Activated T-helper 2 cell treated with anti-CD3 and anti-CD28 coated beads, Interferon-gamma antibody, Interleukin-2, Interleukin-4, amounts not matched to agents 10 μg/mL and 5 μg/mL and 100 μg/mL, durations not matched to agents 14 hours and 24 hours and 36 hours (primary cell): ENCODE data around the gene NDUFS2. TPM values are rescaled to one million over a fixed set of nuclear protein-coding genes. Genes with fewer than 3 reads are reported as not detected.

Experiments used
- DNase-seq: peaks from one replicate; pipeline ENCODE4 v3.0.0; 2021; ENCODE audit warnings: low spot score
- H3K27ac Mint-ChIP-seq: one replicate; pipeline ENCODE4 v1.8.0; 2021; ENCODE audit warnings: mixed read lengths
- H3K27me3 Mint-ChIP-seq: one replicate; pipeline ENCODE4 v1.8.0; 2021; ENCODE audit warnings: low read depth, mixed read lengths
- H3K36me3 Mint-ChIP-seq: one replicate; pipeline ENCODE4 v1.8.0; 2021; ENCODE audit warnings: low read depth, mixed read lengths
- H3K4me1 Mint-ChIP-seq: one replicate; pipeline ENCODE4 v1.8.0; 2021; ENCODE audit warnings: low read depth, mixed read lengths
- H3K4me3 Mint-ChIP-seq: one replicate; pipeline ENCODE4 v1.8.0; 2021; ENCODE audit warnings: low read depth, mild to moderate bottlenecking, moderate library complexity, mixed read lengths
- H3K9me3 Mint-ChIP-seq: one replicate; pipeline ENCODE4 v1.8.0; 2021; ENCODE audit warnings: mixed read lengths
- intact Hi-C: fragments of 100-400 bp; cut with micrococcal nuclease; formaldehyde crosslinking; loops from one replicate; pipeline ENCODE4 v1.15.1; 2023
- total RNA-seq: library from RNA; stranded (reverse); gene quantifications from 2 replicates; pipeline ENCODE4 v1.2.3, GENCODE V29; 2022

The NDUFS2 gene
- total RNA-seq, 1 donor from 2014 or later, result 79.0 TPM

DNA sequence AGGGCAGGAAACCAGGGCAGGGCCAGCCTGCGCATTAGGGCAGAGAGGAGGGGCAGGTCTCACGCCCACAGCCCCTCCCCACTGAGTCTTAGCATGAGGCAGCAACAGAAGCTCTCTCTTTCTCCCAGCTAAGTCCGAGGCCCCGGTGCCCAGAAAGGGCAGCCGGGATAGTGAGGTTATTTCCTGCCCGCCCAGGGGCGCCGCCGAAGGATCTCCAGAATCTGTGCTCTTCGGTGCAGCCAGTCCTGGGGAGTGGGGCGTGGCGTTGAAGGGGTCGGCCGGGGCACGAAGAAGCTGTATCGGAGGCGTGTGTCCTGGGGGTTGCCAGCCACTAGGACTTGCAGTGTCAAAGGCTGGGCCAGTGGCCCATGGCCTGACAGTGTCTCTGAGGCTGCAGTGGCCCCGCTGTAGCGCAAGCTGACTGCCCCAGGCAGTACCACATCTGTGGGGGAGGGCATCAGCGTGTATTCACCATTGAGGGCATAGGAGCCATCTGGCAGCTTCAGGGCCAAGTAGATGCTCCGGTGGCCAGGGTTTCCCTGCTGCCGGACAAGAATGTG lies 11.1 kb upstream of the NDUFS2 start:
- Mint-ChIP-seq H3K36me3 (no peaks in the 10 kb centered on the region), H3K27me3 (no peaks in the 10 kb centered on the region), H3K4me3 (no peak overlapping the region), H3K4me1 (peaks cover 26% of the 10 kb centered on the region), H3K27ac (no peak overlapping the region), H3K9me3 (no peaks in the 10 kb centered on the region)
- DNase-seq, result no peak
- intact Hi-C loops, result loop anchor here (5.0 kb wide), 1 partner anchor 191 kb away; no protein-coding TSS in a partner anchor

- H3K27ac Mint-ChIP-seq, result no peak overlapping the region
- H3K27me3 Mint-ChIP-seq, result no peaks in the 10 kb centered on the region
- peaks cover 20% of the 10 kb centered on the region for H3K4me1 Mint-ChIP-seq
- no peak for DNase-seq
- H3K4me3 Mint-ChIP-seq, result no peak overlapping the region
- intact Hi-C loops, result loop anchor here (5.0 kb wide), 1 partner anchor 190 kb away; no protein-coding TSS in a partner anchor
- H3K36me3 Mint-ChIP-seq, result no peaks in the 10 kb centered on the region
- no peaks in the 10 kb centered on the region for H3K9me3 Mint-ChIP-seq
These were observed 10.2 kb upstream of the NDUFS2 start for GRCh38 chr1:161191971-161192370.

GRCh38 chr1:161192476-161193465 lies 9.4 kb upstream of the NDUFS2 start:
- no peaks in the 10 kb centered on the region for H3K9me3 Mint-ChIP-seq
- no peaks in the 10 kb centered on the region for H3K36me3 Mint-ChIP-seq
- H3K4me3 Mint-ChIP-seq, result no peak overlapping the region
- DNase-seq, result peak; percentile 63
- H3K27ac Mint-ChIP-seq, result peak overlapping the region; percentile 74
- H3K27me3 Mint-ChIP-seq, result no peaks in the 10 kb centered on the region
- peaks cover 17% of the 10 kb centered on the region for H3K4me1 Mint-ChIP-seq
- intact Hi-C loops, result loop anchor here (5.0 kb wide), 1 partner anchor 190 kb away; no protein-coding TSS in a partner anchor

- peaks cover 15% of the 10 kb centered on the region for H3K4me1 Mint-ChIP-seq
- intact Hi-C loops, result loop anchor here (5.0 kb wide), 1 partner anchor 189 kb away; no protein-coding TSS in a partner anchor
- no peaks in the 10 kb centered on the region for H3K36me3 Mint-ChIP-seq
- H3K27ac Mint-ChIP-seq, result no peak overlapping the region
- DNase-seq, result no peak
- no peaks in the 10 kb centered on the region for H3K27me3 Mint-ChIP-seq
- no peak overlapping the region for H3K4me3 Mint-ChIP-seq
- H3K9me3 Mint-ChIP-seq, result no peaks in the 10 kb centered on the region
These were observed 8.5 kb upstream of the NDUFS2 start for GRCh38 chr1:161193561-161194235.

- Mint-ChIP-seq H3K27ac (no peak overlapping the region), H3K9me3 (no peaks in the 10 kb centered on the region), H3K4me3 (no peak overlapping the region), H3K4me1 (peaks cover 19% of the 10 kb centered on the region), H3K27me3 (no peaks in the 10 kb centered on the region), H3K36me3 (no peaks in the 10 kb centered on the region)
- no peak for DNase-seq
- intact Hi-C loops, result no loop called here
These were observed 7.0 kb upstream of the NDUFS2 start for GRCh38 chr1:161195171-161195570.

DNA sequence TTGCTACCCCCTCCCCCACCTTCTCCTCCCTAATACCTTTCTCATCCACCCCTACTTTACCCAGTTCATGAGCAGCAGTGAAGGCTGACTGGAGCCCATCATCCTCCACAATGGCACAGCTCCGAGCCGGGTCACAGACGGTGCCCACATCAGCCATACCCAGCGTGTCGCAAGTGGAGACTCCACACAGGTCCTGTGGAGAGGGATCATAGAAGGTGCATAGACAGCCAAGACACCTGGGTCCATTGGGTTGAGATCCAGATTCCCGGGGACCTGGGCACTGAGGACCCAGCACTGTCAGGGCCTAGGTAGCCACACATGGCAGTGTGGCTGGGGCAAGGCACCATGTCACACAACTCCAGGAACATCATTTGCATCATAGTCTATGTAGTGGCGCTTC lies 6.1 kb upstream of the NDUFS2 start:
- H3K27ac Mint-ChIP-seq, result no peak overlapping the region
- no peaks in the 10 kb centered on the region for H3K27me3 Mint-ChIP-seq
- H3K4me3 Mint-ChIP-seq, result no peak overlapping the region
- H3K36me3 Mint-ChIP-seq, result no peaks in the 10 kb centered on the region
- H3K4me1 Mint-ChIP-seq, result peaks cover 24% of the 10 kb centered on the region
- no peaks in the 10 kb centered on the region for H3K9me3 Mint-ChIP-seq
- intact Hi-C loops, result no loop called here
- no peak for DNase-seq

GRCh38 chr1:161196521-161197451 lies 5.4 kb upstream of the NDUFS2 start:
- no peak overlapping the region for H3K4me3 Mint-ChIP-seq
- intact Hi-C loops, result no loop called here
- no peaks in the 10 kb centered on the region for H3K9me3 Mint-ChIP-seq
- DNase-seq, result no peak
- no peak overlapping the region for H3K27ac Mint-ChIP-seq
- peaks cover 29% of the 10 kb centered on the region for H3K4me1 Mint-ChIP-seq
- no peaks in the 10 kb centered on the region for H3K36me3 Mint-ChIP-seq
- no peaks in the 10 kb centered on the region for H3K27me3 Mint-ChIP-seq

GRCh38 chr1:161197560-161198193 lies 4.5 kb upstream of the NDUFS2 start:
- DNase-seq, result no peak
- Mint-ChIP-seq H3K36me3 (peaks cover 4% of the 10 kb centered on the region), H3K9me3 (no peaks in the 10 kb centered on the region), H3K27me3 (no peaks in the 10 kb centered on the region), H3K4me1 (peaks cover 26% of the 10 kb centered on the region), H3K4me3 (no peak overlapping the region), H3K27ac (no peak overlapping the region)
- intact Hi-C loops, result no loop called here

DNA sequence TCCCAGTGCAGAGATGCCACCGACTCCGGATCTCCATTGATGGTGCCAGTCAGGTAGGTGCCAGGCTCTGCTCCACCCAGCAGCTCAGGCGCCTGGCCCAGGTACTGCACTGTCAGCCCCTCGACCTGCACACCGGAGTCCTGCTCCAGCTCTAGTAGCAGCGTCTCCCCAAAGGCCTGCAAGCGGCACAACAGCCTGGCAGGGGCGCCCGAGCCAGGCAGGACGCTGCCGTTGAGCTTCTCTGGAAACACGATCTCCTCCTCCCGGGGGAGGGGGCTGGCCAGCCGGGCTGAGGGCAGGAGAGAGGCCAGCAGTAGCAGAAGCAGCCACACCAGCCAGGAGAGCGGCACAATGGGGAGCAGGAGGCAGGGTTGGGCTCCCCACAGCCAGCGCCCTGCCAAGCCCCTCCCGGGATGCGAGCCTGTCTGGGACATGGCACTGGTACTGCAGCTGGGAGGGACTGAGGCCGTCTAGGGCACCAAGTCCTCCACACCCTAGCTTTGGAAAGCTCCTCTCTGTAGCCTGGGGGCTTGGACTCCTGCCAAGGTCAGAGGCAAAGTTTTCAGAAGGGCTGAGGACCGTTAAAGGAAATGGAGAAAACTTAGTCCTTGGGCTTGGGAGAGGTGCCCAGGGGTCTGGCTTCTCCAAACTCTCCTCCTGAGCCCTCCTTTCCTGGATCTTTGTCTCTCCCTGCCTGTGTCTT lies 3.8 kb upstream of the NDUFS2 start:
- H3K4me1 Mint-ChIP-seq, result peaks cover 24% of the 10 kb centered on the region
- intact Hi-C loops, result no loop called here
- H3K9me3 Mint-ChIP-seq, result no peaks in the 10 kb centered on the region
- H3K36me3 Mint-ChIP-seq, result peaks cover 8% of the 10 kb centered on the region
- no peak for DNase-seq
- no peak overlapping the region for H3K4me3 Mint-ChIP-seq
- no peak overlapping the region for H3K27ac Mint-ChIP-seq
- no peaks in the 10 kb centered on the region for H3K27me3 Mint-ChIP-seq

GRCh38 chr1:161198897-161199431 lies 3.2 kb upstream of the NDUFS2 start, which contains the start of gene ADAMTS4:
Gene ADAMTS4, minus strand, starts transcription at chr1:161199054. Its CDS starts 427 bp downstream, at chr1:161198627.
- Mint-ChIP-seq H3K36me3 (peaks cover 14% of the 10 kb centered on the region), H3K9me3 (no peaks in the 10 kb centered on the region), H3K27ac (peak within 1 kb of the TSS; percentile 43), H3K4me3 (no peak within 1 kb of the TSS), H3K4me1 (peaks cover 30% of the 10 kb centered on the region), H3K27me3 (no peaks in the 10 kb centered on the region)
- intact Hi-C loops, result no loop called here
- DNase-seq, result no peak
